NCI-H460 (cell line): ENCODE measurements around the gene PANK1. TPM values are rescaled to one million over a fixed set of nuclear protein-coding genes. Genes with fewer than 3 reads are reported as not detected.
"Not testable (repeated sequence)": the region's sequence is repeated elsewhere in the genome, so short reads cannot be mapped to it uniquely, and the experiment has no call there.

Experiments used
- DNase-seq: peaks from one replicate; pipeline ENCODE4 v3.0.0-alpha.2; 2016; ENCODE audit warnings: low read depth; ENCODE audit errors: extremely low read depth
- total RNA-seq: library from RNA; depleted of rRNA; stranded (reverse); fragments of >200 nt; shearing (Covaris generic); gene quantifications from 2 replicates; pipeline ENCODE4 v1.2.3, GENCODE V29; 2014

Gene PANK1
- total RNA-seq, 1 experiment from 2014 or later, result 11.2 TPM

DNA sequence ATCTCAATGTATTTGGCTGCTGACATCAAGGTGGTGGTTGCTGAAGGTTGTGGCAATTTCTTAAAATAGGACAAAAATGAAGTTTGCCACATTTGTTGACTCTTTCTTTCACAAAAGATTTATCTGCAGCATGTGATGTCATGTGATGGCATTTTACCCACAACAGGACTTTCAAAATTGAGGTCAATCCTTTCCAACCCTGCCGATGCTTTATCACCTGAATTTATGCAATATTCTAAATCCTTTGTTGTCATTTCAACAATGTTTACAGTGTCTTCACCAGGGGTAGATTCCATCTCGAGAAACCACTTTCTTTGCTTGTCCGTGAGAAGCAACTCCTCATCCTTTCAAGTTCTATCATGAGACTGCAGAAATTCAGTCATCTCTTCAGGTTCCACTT, 69.0 kb downstream of the PANK1 start:
- no peak for DNase-seq

- DNase-seq, result no peak
Measured at GRCh38 chr10:89575031-89575430, 70.0 kb downstream of the PANK1 start.

GRCh38 chr10:89574368-89574767, 70.7 kb downstream of the PANK1 start:
- no peak for DNase-seq

GRCh38 chr10:89567576-89568245, 77.3 kb downstream of the PANK1 start:
- no peak for DNase-seq

- DNase-seq, result no peak
Measured at GRCh38 chr10:89566992-89567391, 78.0 kb downstream of the PANK1 start.

- no peak for DNase-seq
Measured at GRCh38 chr10:89566095-89566950, 78.7 kb downstream of the PANK1 start.

- no peak for DNase-seq
Measured at GRCh38 chr10:89565180-89565579, 79.9 kb downstream of the PANK1 start.

DNA sequence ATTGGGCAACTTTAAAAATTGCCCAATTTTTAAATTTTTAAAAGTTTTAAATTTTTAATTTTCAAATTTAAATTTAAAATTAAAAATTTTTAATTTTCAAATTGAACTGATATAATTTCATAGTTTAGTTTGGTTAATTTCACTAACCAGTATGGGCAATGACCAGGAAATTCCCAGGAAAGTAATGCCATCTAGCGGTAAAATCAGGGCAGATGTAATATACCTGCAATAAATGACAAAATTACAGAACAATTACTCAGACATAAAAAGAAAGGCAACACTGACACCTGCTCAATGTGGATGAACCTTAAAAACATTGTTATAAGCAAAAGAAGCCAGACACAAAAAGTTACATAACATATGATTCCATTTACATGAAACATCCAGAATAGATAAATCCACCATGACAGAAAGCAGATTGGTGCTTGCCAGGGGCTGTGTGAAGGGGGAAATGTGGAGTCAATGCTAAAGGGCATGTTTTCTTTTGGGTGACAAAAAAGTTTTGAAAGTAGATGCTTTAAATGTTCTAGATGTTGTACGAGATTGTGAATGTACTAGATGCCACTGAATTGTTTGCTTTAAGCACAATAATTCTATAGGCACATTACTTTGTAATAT, 81.1 kb downstream of the PANK1 start:
- DNase-seq, result peak; percentile 59

GRCh38 chr10:89563311-89563710, 81.7 kb downstream of the PANK1 start:
- DNase-seq, result no peak

GRCh38 chr10:89556600-89556999, 88.4 kb downstream of the PANK1 start:
- DNase-seq, result no peak

- no peak for DNase-seq
Measured at GRCh38 chr10:89555688-89556445, 89.2 kb downstream of the PANK1 start.

GRCh38 chr10:89554433-89554832, 90.6 kb downstream of the PANK1 start:
- DNase-seq, result no peak

- DNase-seq, result peak; percentile 17
Measured at GRCh38 chr10:89553064-89553734, 91.8 kb downstream of the PANK1 start.

DNA sequence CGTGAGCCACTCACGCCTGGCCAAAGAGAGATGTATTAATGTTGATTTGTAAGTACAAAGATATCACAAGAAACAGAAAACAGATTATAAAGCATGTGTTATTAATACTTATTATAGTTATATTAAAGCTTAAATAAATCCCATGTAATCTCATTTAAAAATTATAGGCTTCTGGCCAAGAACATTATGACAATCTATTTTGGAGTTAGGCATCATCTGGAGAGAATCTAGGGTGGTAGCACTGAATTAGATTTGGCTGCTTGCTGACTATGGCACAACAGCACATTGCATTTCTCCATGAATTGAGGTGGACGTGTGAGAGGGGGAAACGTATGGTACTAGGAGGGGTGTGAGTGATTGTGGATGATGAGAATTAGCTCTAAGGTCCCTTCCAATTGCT, 92.8 kb downstream of the PANK1 start:
- DNase-seq, result no peak

DNA sequence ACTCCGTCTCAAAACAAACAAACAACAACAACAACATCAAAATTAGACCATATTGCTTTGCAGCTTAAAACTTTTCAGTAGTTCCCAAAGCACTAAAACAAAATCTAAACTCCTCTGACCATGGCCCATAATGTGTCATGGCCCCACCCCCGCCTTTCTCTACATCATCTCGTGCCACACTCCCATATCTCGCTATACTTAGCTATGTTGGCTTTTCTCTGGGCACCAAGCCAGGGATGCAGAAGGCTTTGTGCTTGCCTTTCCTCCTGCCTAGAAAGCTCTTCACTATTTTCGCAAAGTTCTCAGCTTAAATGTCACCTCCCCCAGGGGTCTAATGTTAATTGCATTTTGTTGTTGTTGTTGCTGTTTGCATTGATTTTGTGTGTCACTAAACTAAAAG, 94.5 kb downstream of the PANK1 start:
- no peak for DNase-seq

DNA sequence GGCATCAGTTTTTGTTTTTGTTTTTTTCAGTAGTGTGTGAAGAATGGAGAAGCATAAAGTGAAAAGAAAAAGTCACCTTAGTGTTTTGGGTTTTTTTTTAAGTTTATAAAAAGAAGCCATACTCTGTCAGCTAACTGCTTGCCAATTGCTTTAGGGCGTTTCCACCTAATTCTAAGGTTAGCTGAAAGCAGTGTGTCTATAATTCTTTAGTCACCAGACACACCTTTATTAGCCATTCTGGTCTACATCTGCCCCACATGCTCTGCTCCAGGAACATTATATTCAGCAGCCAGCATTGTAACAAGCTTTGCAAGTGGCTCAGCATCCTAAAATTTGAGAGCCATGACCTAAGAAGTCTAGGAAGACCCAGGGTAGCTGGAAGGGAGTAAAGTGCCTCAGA, 95.5 kb downstream of the PANK1 start:
- no peak for DNase-seq

DNA sequence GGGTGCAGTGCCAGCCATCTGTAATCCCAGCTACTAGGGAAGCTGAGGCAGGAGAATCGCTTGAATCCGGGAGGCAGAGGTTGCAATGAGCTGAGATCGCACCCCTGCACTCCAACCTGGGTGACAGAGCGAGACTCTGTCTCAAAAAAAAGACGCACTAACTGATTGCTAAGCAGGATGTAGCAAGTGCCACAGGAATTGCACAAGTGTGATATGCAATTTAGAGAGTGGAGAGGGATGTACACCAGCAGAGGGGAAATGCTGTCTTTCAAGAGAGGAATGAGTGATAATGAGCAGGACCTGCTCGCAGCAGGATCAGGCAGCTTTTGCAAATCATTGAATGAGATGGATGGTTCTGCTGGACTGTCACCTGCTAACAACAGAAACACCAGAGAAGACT, 96.4 kb downstream of the PANK1 start:
- DNase-seq, result no peak

DNA sequence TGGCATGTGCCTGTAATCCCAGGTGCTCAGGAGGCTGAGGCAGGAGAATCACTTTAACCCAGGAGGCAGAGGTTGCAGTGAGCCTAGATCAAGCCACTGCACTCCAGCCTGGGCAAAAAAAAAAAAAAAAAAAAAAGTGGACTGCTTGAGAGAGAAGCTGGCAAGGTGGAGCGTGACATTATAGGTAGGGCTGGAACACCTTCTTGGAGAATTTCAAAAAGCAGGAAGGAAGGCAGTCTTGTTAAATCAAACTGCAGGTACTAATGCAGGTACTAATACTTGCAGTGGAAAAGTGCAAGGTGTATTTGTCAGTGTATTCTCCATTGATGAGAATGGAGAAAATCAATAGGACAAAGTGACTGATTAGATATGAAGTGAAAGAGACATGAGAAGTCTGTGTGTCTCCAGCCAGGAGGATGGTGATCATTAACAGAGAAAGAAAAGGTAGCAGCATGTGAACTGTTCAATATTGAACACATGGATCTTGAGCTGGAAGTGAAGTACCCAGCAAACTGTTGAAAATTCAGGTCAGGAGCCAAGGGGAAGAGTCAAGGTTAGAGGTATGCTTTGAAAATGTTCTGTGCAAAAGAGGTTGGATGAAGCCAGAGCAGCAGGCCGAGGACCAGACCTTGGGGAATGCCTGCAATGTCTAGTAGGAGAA, 97.1 kb downstream of the PANK1 start:
- no peak for DNase-seq

GRCh38 chr10:89546651-89547050, 98.4 kb downstream of the PANK1 start:
- DNase-seq, result not testable (repeated sequence)

- DNase-seq, result no peak
Measured at GRCh38 chr10:89543841-89544240, 101.2 kb downstream of the PANK1 start.
